T-cell (primary cell): ENCODE data around the gene CLEC16A. TPM values are rescaled to one million over a fixed set of nuclear protein-coding genes. Genes with fewer than 3 reads are reported as not detected.

ENCODE experiments used
- ATAC-seq, 4 experiments: fragments of 200-7000 bp in 3 of 4; fragments of 150-1000 bp in 1 of 4; cut with Tn5 transposase; replicated peaks in 1 of 4; 1 replicate in 3 of 4; 2 replicates in 1 of 4; pipeline ENCODE4 v1.10.0; 2021; ENCODE audit warnings: moderate library complexity in 3 of 4, mild to moderate bottlenecking in 2 of 4, moderate number of reproducible peaks in 1 of 4
- CTCF ChIA-PET, 2 donors: fragments of 300-600 bp; sonication (Branson Sonifier 250); formaldehyde crosslinking; loops; one replicate each; lab custom pipeline; 2022; ENCODE audit warnings: antibody characterized with exemption in 2 of 2; lab: Charles Lee
- POLR2A ChIA-PET, 2 donors: fragments of 300-600 bp; sonication (Branson Sonifier 250); formaldehyde crosslinking; loops; one replicate each; lab custom pipeline; 2022; ENCODE audit warnings: antibody characterized with exemption in 2 of 2; lab: Charles Lee
- DNase-seq, 35 experiments: peaks; one replicate each; pipeline versions ENCODE4 v3.0.0 to v3.0.0-alpha.2; 2013 to 2023
- H3K27ac ChIP-seq: one replicate; pipeline ENCODE4 v1.5.1; 2013; ENCODE audit warnings: low read length
- H3K27me3 ChIP-seq, 2 experiments: replicated peaks in 1 of 2; 1 replicate in 1 of 2; 2 replicates in 1 of 2; pipeline versions ENCODE4 v1.6.1 to v1.7.0; 2013; ENCODE audit warnings: low read length in 1 of 2, mixed read lengths in 1 of 2; ENCODE audit not compliant: control insufficient read depth in 2 of 2, insufficient read depth in 2 of 2; ENCODE audit errors: extremely low read depth in 1 of 2
- H3K36me3 ChIP-seq, 2 donors: 1 replicate in 1 of 2; 2 replicates in 1 of 2; pipeline versions ENCODE4 v1.6.1 to v1.7.0; 2013; ENCODE audit warnings: low read length in 1 of 2; ENCODE audit not compliant: control insufficient read depth in 2 of 2, insufficient read depth in 1 of 2; ENCODE audit errors: extremely low read depth in 1 of 2
- H3K4me1 ChIP-seq, 2 experiments: 1 replicate in 1 of 2; 2 replicates in 1 of 2; pipeline versions ENCODE4 v1.6.1 to v1.7.0; 2013; ENCODE audit warnings: low read length in 2 of 2, mixed read lengths in 1 of 2; ENCODE audit not compliant: insufficient read depth in 2 of 2, control insufficient read depth in 1 of 2; ENCODE audit errors: extremely low read depth in 1 of 2
- H3K4me3 ChIP-seq, 2 donors: 1 replicate in 1 of 2; 2 replicates in 1 of 2; pipeline versions ENCODE4 v1.5.1 to v1.7.0; 2013; ENCODE audit warnings: mild to moderate bottlenecking in 2 of 2, low read length in 1 of 2, moderate library complexity in 1 of 2; ENCODE audit not compliant: control insufficient read depth in 1 of 2; ENCODE audit errors: extremely low read depth in 1 of 2
- H3K9me3 ChIP-seq: 2 replicates; pipeline ENCODE4 v1.7.0; 2013
- H3K27ac Mint-ChIP-seq, 2 donors: one replicate each; pipeline ENCODE4 v1.8.0; 2020 to 2021; ENCODE audit warnings: mild to moderate bottlenecking in 2 of 2, mixed read lengths in 2 of 2
- H3K27me3 Mint-ChIP-seq, 2 donors: one replicate each; pipeline ENCODE4 v1.8.0; 2021 to 2022; ENCODE audit warnings: mixed read lengths in 2 of 2
- H3K36me3 Mint-ChIP-seq: one replicate; pipeline ENCODE4 v1.8.0; 2021; ENCODE audit warnings: mixed read lengths
- H3K4me1 Mint-ChIP-seq, 3 donors: one replicate each; pipeline ENCODE4 v1.8.0; 2020 to 2022; ENCODE audit warnings: mixed read lengths in 3 of 3, mild to moderate bottlenecking in 1 of 3
- H3K4me3 Mint-ChIP-seq, 3 donors: one replicate each; pipeline ENCODE4 v1.8.0; 2020 to 2022; ENCODE audit warnings: mild to moderate bottlenecking in 3 of 3, mixed read lengths in 3 of 3, moderate library complexity in 3 of 3
- H3K9me3 Mint-ChIP-seq, 3 donors: one replicate each; pipeline ENCODE4 v1.8.0; 2020 to 2022; ENCODE audit warnings: mixed read lengths in 3 of 3
- WGBS: methylation state at CpG from one replicate; pipeline ENCODE4 v1.1.5; 2013; ENCODE audit warnings: missing lambda C conversion rate; ENCODE audit not compliant: insufficient coverage; 5-methylcytosine and 5-hydroxymethylcytosine counted together
- total RNA-seq, 35 experiments: library from RNA in 6 of 35; stranded (reverse) in 6 of 35; fragments of 120-200 nt in 1 of 35; gene quantifications; one replicate each; pipeline versions ENCODE4 v1.2.1 to v1.2.4 and lab custom pipeline; 2013 to 2026

CLEC16A gene
- total RNA-seq, 5 donors from 2014 or later (not counting 1 experiment from before 2014, with no cell fraction given), result 27.4 to 34.6 (median 28.7) TPM

DNA sequence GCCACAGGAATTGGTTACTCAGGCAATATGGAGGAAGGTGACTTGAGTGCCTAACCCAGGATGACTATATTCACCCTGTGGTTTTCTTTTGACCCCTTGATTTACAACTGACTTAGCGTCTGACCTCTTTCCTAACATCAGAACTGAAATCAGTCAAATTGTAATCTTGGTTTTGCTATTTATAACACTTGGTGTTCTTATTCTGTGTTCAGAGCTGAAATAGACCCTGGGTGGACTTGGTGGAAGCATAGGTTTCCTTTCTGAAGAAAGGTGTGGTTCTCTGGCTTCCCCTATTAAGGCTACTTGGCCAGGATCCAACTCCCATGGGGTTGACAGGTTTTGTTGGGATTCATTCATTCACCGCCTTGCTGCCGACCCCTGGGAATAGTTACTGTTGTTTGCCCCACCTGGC, 80.8 kb downstream of the CLEC16A start:
- Mint-ChIP-seq H3K27ac (no peak overlapping the region), H3K4me3 (no peak overlapping the region), H3K27me3 (no peaks in the 10 kb centered on the region), H3K36me3 (peaks cover 88% of the 10 kb centered on the region), H3K4me1 (no peaks in the 10 kb centered on the region), H3K9me3 (peaks cover 0 to 39% (median 16%) of the 10 kb centered on the region in 3 donors)
- ChIA-PET POLR2A (no interaction called here), CTCF (no interaction called here)
- H3K36me3 ChIP-seq, result peaks cover 19 to 45% of the 10 kb centered on the region in 2 donors
- no peak for ATAC-seq
- no peaks in the 10 kb centered on the region for H3K4me1 ChIP-seq
- no CpG with 5 or more reads among the region's 3 CpGs for WGBS
- H3K9me3 ChIP-seq, result peaks cover 7% of the 10 kb centered on the region
- H3K27me3 ChIP-seq, result no peaks in the 10 kb centered on the region
- no peak overlapping the region for H3K4me3 ChIP-seq
- H3K27ac ChIP-seq, result no peak overlapping the region
- DNase-seq, result no peak

DNA sequence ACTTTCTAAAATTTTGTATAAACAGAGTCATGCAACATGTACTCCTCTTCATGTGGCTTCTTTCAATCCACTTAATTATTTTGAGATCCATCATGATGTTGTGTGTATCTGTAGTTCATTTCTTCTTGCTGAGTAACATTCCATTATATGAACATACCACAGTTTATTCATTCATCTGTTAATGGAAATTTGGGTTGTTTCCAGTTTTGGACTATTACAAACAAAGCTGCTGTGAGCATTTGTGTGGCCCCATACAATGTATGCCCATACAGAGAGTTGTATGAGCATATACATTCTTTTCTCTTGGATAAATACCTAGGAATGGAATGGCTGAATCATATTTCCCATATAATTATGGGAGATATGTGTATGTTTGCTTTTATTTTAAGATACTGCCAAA, 85.6 kb downstream of the CLEC16A start:
- CTCF ChIA-PET, result no interaction called here
- DNase-seq (no peak), ATAC-seq (no peak)
- no peaks in the 10 kb centered on the region for H3K27me3 Mint-ChIP-seq
- H3K9me3 Mint-ChIP-seq, result peaks cover 0 to 30% (median 11%) of the 10 kb centered on the region in 3 donors
- H3K4me3 ChIP-seq, result no peak overlapping the region
- no peaks in the 10 kb centered on the region for H3K27me3 ChIP-seq
- peaks cover 0 to 7% (median 0%) of the 10 kb centered on the region in 3 donors for H3K4me1 Mint-ChIP-seq
- H3K27ac ChIP-seq, result no peak overlapping the region
- H3K36me3 Mint-ChIP-seq, result peaks cover 84% of the 10 kb centered on the region
- H3K4me3 Mint-ChIP-seq, result no peak overlapping the region
- peaks cover 24 to 55% of the 10 kb centered on the region in 2 donors for H3K36me3 ChIP-seq
- peaks cover 7% of the 10 kb centered on the region for H3K9me3 ChIP-seq
- POLR2A ChIA-PET, result no interaction called here
- H3K27ac Mint-ChIP-seq, result no peak overlapping the region
- no peaks in the 10 kb centered on the region for H3K4me1 ChIP-seq

DNA sequence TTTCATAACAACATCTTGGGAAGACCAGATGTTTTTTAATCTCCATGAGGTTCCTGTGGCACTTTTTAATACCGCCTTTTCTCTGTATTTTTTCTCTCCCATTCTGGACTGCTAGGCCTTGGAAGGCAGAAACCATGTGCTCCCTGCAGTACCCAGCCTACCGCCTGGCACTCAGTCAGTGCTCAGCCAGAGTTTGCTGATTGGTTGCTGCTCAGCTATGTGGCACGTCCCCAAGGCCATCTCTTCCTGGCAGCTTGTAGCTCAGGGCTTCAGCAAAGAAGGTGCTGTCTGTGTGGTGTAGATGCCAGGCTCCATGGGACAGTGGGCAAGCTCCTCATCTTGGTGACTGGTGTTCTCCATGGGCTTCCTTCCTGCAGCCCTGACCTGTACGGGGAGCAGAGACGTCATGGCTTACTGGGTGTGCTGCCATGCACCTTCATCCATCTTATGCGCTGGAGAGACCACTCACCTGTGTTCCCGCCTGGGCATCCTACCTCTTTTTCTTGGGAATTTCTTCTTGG, 86.7 kb downstream of the CLEC16A start:
- Histone ChIP-seq H3K9me3 (peaks cover 3% of the 10 kb centered on the region), H3K4me1 (no peaks in the 10 kb centered on the region), H3K4me3 (no peak overlapping the region), H3K27ac (no peak overlapping the region), H3K36me3 (peaks cover 18 to 50% of the 10 kb centered on the region in 2 donors), H3K27me3 (no peaks in the 10 kb centered on the region)
- WGBS, result 94% methylated on average over 5 of the region's 7 CpGs
- Mint-ChIP-seq H3K36me3 (peaks cover 83% of the 10 kb centered on the region), H3K27ac (no peak overlapping the region), H3K4me1 (peaks cover 0 to 7% (median 0%) of the 10 kb centered on the region in 3 donors), H3K27me3 (no peaks in the 10 kb centered on the region), H3K9me3 (peaks cover 0 to 19% (median 7%) of the 10 kb centered on the region in 3 donors), H3K4me3 (no peak overlapping the region)
- ChIA-PET POLR2A (no interaction called here), CTCF (no interaction called here)
- ATAC-seq (no peak), DNase-seq (no peak)

DNA sequence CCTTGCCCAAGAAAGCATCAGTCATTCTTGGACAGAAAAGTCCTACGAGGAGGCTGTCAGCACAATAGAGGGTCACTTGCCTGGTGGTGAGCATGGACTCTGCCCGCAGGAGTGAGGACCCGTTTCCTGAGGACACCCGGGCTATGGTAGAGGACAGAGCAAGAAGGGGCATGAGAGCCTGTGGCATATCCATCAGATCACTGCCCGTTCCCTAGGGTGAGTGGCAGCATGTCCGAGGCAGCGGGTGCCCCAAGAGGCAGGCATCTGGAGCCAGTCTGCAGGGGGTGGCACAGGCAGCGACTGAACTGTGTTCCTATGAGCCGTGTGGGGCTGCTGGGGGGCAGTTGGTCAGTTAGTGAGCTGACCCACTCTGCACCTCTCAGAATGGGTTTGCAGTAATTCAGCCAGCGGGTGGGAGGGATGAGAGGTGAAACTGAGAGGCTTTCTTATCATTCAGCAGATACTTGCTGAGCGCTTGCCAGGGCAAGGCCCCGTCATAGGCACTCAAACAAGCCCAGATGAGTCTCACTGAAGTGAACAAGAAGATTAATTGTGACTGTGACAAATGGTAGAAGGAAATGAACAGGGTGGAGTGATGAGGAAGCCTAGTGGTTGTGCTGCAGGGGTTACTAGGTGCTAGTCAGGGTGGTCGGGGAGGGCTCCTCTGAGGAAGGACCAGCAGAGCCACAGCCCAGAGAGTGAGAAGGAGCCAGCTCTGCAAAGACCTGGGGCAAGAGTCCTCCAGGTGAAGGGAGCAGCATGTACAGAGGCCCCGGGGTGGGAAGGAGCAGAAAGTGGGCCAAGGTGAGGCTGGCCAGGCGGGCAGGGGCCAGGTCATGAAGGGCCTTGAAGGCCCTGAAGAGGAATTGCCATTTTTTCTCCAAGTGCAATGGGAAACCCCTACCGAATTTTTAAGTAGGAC, 87.9 kb downstream of the CLEC16A start:
- Mint-ChIP-seq H3K36me3 (peaks cover 78% of the 10 kb centered on the region), H3K4me1 (peaks cover 0 to 7% (median 0%) of the 10 kb centered on the region in 3 donors), H3K27me3 (no peaks in the 10 kb centered on the region), H3K27ac (no peak overlapping the region), H3K4me3 (no peak overlapping the region), H3K9me3 (peaks cover 0 to 8% (median 0%) of the 10 kb centered on the region in 3 donors)
- WGBS, result 96% methylated on average over 16 of the region's 16 CpGs
- no peak for ATAC-seq
- H3K27me3 ChIP-seq, result no peaks in the 10 kb centered on the region
- CTCF ChIA-PET, result no interaction called here
- H3K9me3 ChIP-seq, result peaks cover 2% of the 10 kb centered on the region
- POLR2A ChIA-PET, result no interaction called here
- no peaks in the 10 kb centered on the region for H3K4me1 ChIP-seq
- H3K4me3 ChIP-seq, result no peak overlapping the region
- H3K27ac ChIP-seq, result no peak overlapping the region
- no peak for DNase-seq
- H3K36me3 ChIP-seq, result peaks cover 11 to 52% of the 10 kb centered on the region in 2 donors

DNA sequence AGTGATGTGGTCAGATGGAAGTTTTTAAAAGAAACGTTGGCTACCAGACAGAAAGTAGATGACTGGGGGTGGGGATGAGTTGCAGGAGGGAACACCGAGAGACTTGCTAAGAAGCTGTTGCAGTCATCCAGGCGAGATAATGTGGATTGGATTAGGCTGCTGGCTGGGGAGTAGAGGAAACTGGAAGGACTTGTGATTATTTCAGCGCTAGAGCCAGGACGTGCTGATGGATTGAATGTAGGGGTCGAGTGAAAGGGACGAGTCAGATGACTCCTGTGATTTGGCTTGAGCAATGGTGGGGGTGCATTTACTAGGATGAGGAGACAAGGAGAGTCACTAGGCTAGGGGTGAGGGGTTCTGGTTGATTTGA, 88.5 kb downstream of the CLEC16A start:
- Histone ChIP-seq H3K27ac (no peak overlapping the region), H3K4me3 (no peak overlapping the region), H3K36me3 (peaks cover 11 to 55% of the 10 kb centered on the region in 2 donors), H3K9me3 (peaks cover 2% of the 10 kb centered on the region), H3K4me1 (no peaks in the 10 kb centered on the region), H3K27me3 (no peaks in the 10 kb centered on the region)
- Mint-ChIP-seq H3K36me3 (peaks cover 74% of the 10 kb centered on the region), H3K4me1 (peaks cover 0 to 7% (median 0%) of the 10 kb centered on the region in 3 donors), H3K27me3 (no peaks in the 10 kb centered on the region), H3K27ac (no peak overlapping the region), H3K9me3 (peaks cover 0 to 8% (median 0%) of the 10 kb centered on the region in 3 donors), H3K4me3 (no peak overlapping the region)
- DNase-seq (no peak), ATAC-seq (no peak)
- 94% methylated on average over 7 of the region's 7 CpGs for WGBS
- ChIA-PET POLR2A (no interaction called here), CTCF (no interaction called here)

DNA sequence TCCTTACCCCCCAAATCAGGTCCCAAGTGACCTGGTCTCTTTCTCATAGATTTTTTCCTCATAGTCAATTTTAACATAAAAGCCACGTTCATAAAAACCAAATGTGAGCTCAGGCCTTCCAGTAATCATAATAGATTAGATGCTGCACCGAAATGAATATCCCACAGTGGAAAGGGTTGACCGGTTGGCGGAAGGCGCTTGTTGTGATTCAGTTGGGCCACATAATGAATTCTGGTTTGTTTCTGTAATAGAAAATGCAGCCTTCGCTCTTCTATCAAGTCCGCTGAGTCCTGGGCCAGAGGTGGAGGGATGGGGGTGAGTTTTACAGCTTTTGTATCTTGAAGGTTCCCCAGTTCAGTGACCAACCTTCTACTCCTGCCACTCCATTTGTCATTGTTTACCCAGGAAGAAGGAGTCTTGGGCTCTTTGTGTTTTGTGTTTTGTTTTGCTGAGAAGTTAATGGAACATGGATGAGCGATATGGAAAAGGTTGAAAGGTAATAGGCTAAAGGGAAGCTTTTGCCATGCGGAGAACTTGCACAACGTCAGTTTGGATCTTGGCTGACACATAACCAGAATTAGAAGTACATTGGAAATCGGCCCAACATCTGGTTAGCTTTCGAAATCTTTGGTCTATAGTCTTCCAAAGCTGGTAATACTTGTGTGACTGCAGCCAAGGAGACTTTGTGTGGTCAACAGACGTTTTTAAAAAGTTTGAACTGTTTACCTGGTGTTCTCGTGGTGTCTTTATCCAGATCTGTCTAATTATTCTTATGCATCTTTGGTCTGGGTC, 89.5 kb downstream of the CLEC16A start:
- WGBS, result 94% methylated on average over 7 of the region's 14 CpGs
- peaks cover 11 to 57% of the 10 kb centered on the region in 2 donors for H3K36me3 ChIP-seq
- H3K9me3 ChIP-seq, result no peaks in the 10 kb centered on the region
- POLR2A ChIA-PET, result no interaction called here
- no peak overlapping the region for H3K4me3 ChIP-seq
- peaks cover 74% of the 10 kb centered on the region for H3K36me3 Mint-ChIP-seq
- no peaks in the 10 kb centered on the region for H3K27me3 ChIP-seq
- H3K4me1 ChIP-seq, result no peaks in the 10 kb centered on the region
- no peak overlapping the region for H3K4me3 Mint-ChIP-seq
- H3K9me3 Mint-ChIP-seq, result peaks cover 0 to 7% (median 0%) of the 10 kb centered on the region in 3 donors
- DNase-seq, result no peak
- no peak for ATAC-seq
- CTCF ChIA-PET, result no interaction called here
- no peaks in the 10 kb centered on the region for H3K27me3 Mint-ChIP-seq
- no peak overlapping the region for H3K27ac Mint-ChIP-seq
- H3K4me1 Mint-ChIP-seq, result peaks cover 0 to 7% (median 0%) of the 10 kb centered on the region in 3 donors
- no peak overlapping the region for H3K27ac ChIP-seq
